Ureter (tissue), 1 donor: Measurements from ENCODE around the gene MON1A. TPM values are rescaled to one million over a fixed set of nuclear protein-coding genes. Genes with fewer than 3 reads are reported as not detected.

Source experiments
- DNase-seq: peaks from one replicate; pipeline ENCODE4 v3.0.0-alpha.2; 2020; ENCODE audit warnings: low spot score
- total RNA-seq: library from RNA; stranded (reverse); gene quantifications from one replicate; pipeline ENCODE4 v1.2.4, GENCODE V29; 2023
- donor health status: DM: yes; HTN: yes; CAD: no.

MON1A gene
- total RNA-seq, 1 donor from 2014 or later, result 11.8 TPM

- DNase-seq, result no peak
These were observed 40.3 kb downstream of the MON1A start for GRCh38 chr3:49889296-49889695.

DNA sequence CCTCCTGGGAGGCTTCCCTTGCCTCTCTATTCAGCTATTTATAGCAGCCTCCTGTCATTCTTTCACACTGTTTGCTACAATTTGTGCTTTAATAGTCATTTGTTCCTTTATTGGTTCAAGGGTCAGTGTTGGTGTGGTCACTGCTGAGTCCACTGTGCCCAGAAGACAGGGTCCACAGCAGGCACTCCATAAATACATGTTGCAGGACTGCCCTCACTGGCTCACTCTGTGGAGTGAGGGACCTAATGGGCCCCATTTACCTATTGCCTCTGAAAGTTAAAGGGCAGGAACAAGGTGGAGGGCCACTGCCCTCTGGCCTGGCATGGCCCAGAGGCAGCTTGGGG is 42.7 kb downstream of the MON1A start:
- no peak for DNase-seq

DNA sequence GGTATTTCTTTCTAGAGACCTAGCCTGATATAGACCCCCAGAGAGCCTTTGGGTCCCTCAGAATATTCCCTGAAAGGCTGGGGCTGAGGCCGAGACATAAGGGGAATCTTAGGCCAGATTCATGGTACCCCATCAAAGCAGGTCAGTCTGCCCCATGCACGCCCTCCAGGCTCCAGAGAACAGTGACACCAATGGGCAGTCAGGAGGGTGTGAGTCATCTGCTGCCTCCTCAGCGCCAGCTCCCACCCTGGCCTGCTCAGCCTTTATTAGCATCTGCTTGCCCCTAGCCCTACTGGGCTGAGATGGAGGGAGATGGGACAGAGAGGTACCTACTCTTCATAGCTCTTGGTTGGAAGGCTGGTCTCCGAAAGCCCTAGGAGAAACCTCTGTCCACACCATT is 45.6 kb downstream of the MON1A start:
- DNase-seq, result no peak

GRCh38 chr3:49882166-49882565 is 47.4 kb downstream of the MON1A start:
- DNase-seq, result no peak

DNA sequence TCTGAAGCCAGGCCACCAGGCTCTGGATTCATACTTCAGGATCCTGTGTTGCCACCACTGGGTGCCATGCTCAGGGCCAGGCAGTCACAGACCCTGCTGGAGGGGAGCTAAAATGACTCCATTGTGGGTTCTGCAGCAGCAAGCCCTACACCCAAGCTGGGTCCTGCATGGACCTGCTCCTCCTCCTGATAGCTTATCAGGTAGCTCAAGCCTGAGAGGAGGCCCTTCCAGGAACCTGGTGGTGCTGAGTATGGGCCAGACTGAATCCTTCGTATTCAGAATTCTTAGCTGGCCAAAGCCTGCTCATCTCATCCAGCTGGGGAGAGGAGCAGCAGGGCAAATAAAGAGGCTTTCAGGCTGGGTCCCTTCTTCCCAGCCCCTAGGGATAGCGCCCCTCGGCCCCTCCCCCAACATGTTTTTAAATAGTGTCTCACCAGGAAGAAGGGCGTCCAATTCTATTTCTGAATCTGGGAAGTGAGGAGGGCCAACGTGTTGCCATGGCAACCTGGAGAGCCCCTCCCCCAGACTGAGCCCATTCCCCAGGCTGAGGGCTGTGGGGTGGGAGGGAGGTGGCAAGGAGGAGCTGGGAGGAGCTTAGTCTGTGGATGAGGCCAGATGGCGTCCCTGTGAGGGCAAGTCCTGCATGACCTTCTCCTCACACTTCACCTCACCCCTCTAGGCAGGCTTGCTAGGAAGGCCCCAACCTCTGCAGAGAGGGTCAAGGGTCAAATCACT is 48.9 kb downstream of the MON1A start:
- DNase-seq, result no peak

GRCh38 chr3:49879721-49880120 is 49.9 kb downstream of the MON1A start:
- no peak for DNase-seq

- DNase-seq, result no peak
These were observed 50.9 kb downstream of the MON1A start for GRCh38 chr3:49878686-49879085.

DNA sequence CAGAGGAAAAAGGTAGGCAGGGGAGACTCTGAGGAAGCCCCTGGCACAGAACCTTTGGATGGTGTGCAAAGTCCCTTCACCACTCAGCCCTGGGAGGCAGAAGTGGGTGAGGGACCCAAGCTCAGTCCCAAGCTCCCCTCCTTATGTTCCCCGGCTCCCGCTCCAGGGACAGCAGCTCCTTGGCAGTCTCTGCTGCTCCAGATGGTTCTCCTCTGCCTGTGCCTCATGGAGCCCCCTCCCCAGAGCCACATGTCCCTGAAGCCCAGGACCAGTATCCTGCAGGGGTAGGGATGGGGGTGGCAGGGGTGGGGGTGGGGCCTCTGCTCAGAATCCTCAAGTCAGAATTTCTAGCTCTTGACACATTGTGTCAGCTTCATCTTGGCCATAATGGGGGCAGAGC is 51.9 kb downstream of the MON1A start:
- DNase-seq, result no peak

GRCh38 chr3:49876567-49876966 is 53.0 kb downstream of the MON1A start:
- no peak for DNase-seq

- no peak for DNase-seq
These were observed 56.0 kb downstream of the MON1A start for GRCh38 chr3:49873623-49874022.

GRCh38 chr3:49872801-49873281 is 56.8 kb downstream of the MON1A start:
- DNase-seq, result no peak

DNA sequence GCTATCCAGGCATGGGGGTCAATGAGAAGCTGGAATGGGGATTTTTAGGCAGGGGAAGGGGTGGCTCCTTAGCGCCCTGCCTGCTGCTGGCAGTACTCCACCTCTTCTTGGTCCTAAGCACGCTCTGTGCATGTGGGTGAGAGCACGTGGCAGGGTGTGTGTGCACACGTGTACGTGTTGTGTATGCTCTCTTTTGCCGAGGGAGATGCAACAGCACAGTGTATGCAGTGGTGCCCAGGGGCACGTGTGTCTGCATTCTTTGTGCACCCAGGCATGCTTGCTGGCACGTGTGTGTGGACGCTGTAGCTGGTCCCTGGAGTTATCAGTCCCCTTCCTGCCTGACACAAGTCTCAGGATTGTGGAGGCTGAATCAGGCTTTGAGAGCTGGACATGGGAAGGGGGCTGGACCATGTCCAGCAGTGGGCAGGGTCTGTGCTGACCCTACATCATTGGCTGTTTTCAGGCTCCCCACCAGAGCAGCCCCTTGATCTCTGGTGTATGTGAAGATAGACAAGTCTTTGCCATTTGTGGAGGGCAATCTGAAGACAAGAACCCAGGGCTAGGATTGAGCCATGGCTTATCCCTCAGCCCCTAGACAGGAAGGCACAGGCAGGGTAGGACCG is 58.0 kb downstream of the MON1A start:
- DNase-seq, result no peak

- no peak for DNase-seq
These were observed 60.0 kb downstream of the MON1A start, which contains the start of gene CAMKV for GRCh38 chr3:49869525-49870126. TSS of gene CAMKV (minus strand) at chr3:49869906. CDS start at chr3:49862388, 7,518 bp downstream.

DNA sequence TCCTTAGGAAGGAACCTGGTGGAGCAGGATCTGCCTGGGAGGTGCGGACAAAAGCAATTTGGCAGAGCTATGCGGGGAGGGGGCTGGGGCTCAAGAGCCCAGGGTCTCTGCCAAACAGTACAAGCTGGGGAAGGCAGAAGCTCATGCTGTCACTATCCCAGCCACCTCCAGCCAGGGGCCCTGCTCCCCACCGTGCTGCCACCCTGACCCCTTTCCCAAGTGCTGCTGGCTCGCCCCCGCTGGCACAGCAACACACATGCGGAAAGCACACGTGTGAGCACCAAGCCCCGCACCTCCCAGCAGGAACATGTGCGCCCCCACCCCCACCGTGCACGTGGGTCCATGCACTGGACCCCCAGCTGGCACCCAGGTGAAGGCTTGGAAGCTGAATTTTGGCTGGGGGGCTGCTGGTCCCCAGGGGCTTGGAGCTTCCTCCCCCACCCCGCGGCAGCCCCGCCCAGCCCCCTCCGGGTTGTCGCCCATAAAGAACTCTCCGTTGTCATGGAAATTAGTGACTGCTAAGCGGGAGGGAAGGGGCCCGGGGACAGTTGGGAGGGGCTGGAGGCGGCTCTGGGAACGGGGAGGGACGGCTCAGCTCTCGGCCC is 60.6 kb downstream of the MON1A start:
- no peak for DNase-seq

GRCh38 chr3:49867871-49868321 is 61.7 kb downstream of the MON1A start:
- DNase-seq, result no peak

DNA sequence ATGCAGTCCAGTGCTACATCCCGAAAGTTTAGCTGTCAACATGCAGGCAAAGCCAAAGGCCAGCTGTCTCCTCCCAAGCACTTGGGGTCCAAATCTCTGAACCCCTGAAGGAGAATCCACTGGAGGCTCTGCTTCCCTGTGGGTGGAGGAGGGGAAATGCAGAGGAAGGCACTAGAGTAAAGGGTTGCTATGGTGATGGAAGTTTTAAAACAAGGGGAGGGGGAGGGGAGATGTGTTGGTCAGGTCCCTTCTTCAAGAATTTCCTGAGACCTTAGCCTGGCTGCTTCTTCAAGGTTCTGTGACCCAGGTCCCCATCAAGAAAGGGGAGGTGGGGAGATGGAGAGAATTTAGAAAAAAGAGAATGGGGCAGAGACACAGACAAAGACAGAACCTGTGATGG is 62.2 kb downstream of the MON1A start:
- DNase-seq, result no peak

DNA sequence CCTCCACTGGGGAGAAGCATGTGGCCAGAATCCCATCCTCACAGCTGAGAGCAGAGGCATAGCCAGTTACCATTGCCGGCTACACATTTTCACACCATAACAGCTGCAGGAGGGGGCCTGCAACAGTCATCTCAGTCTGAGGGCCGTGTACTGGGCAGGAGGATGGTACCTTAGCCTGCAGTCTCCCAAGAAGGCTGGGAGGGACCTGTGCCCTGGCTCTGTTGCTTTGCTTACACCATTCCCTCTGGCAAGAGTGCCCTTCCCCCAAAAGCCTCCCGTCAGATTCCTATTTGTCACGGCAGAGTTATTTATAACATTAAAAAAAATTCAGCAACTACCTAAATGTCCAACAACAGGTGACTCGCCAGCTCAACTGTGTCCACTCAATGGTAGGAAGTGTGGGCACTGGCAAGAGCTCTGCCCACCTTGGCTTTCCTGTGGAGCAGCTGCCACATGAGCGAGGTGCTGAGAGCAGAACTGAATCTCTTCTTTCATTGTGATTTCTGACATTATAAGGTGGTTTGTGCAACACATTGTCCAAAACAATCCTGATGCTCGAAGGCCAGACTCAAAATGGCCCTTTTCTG is 64.3 kb downstream of the MON1A start:
- no peak for DNase-seq

DNA sequence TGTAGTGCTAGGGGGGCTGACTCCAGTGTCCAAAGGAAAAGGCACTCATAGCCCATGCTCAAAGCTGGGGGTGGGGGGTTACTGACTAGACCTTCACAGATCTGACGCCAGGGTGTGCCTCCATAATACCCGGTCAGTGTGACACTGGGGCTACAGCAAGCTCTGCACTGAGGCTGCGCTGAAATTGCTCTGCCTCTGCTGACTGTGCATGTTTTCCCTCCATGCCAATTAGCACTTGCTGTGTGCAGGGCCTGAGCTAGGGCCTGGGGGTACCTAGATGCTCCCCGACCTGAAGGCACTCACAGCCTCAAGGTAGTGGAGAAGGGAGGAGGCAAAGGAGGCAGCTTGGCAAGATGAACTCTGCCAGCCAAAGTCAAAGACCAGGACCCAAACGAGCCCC is 65.1 kb downstream of the MON1A start:
- no peak for DNase-seq

DNA sequence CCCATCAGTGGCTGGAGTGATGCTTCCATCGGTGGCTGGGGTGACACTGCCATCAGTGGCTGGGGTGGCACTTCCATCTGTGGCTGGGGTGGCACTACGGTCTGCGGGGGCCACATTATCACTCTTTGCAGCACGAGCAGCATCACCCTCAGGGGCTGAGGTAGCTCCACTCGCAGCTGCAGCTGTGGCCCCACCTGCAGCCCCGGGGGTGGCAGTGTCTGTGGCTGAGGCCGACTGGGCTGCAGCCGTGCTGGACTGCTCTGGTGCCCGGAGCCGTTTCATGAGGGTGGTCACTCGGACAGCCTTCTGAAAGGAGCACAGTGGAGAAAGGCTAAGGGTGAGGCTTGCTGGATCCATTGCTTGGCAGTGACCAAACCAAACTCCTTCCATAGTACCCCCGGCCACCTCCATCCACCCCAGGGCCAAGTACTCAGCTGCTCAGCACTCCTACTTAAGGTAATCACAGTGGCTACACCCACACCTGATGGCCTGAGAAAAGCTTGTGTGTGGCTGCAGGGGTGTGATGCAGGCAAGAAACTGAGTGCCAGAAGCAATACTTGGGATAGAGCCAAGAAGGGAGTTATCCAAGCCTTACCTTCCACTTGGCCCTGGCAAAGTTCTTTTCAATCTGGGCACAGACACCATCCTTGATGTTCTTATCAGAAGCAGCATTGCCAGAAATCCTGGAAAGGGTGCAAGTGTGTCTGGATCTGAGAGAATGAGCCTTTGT is 69.9 kb downstream of the MON1A start:
- DNase-seq, result no peak
